Measurements from ENCODE around the gene CALD1. TPM values are rescaled to one million over a fixed set of nuclear protein-coding genes. Genes with fewer than 3 reads are reported as not detected.
A peak's percentile ranks its signal among the peaks of the same experiment; 100 is the strongest.

Gene CALD1
- 10 to 100 TPM; 10.8 to 20.0 TPM for total RNA-seq

GRCh38 chr7:134778941-134779740, at the start of gene CALD1:
Gene CALD1, plus strand, starts transcription at chr7:134779634. Its CDS starts 88,100 bp downstream, at chr7:134867734.
- no peaks in the 10 kb centered on the region for H3K27me3 Mint-ChIP-seq (ENCODE audit: low read depth)

GRCh38 chr7:134729895-134730294, 49.5 kb upstream of the CALD1 start:
- ATAC-seq (replicated peaks in 1 of 2) (no peak), DNase-seq (no peak)
- Mint-ChIP-seq H3K27me3 (ENCODE audit: low read depth) (no peaks in the 10 kb centered on the region), H3K4me1 (ENCODE audit: low read depth) (peaks cover 32% of the 10 kb centered on the region), H3K4me3 (no peak overlapping the region), H3K9me3 (peaks cover 2 to 7% of the 10 kb centered on the region in 2 donors), H3K27ac (peak overlapping the region; percentile 6), H3K36me3 (ENCODE audit: insufficient read depth in 2 of 2) (peaks cover 9 to 11% of the 10 kb centered on the region in 2 donors)

More at GRCh38 chr7:134778941-134779740, at the start of gene CALD1:
- Mint-ChIP-seq H3K4me3 (no peak within 1 kb of the TSS), H3K27ac (no peak within 1 kb of the TSS), H3K36me3 (ENCODE audit: insufficient read depth in 2 of 2) (no peaks in the 10 kb centered on the region), H3K4me1 (ENCODE audit: low read depth) (no peaks in the 10 kb centered on the region), H3K9me3 (no peaks in the 10 kb centered on the region)
- ATAC-seq (replicated peaks in 1 of 2): no peak
- DNase-seq: no peak

- Mint-ChIP-seq H3K9me3 (peaks cover 2 to 8% of the 10 kb centered on the region in 2 donors), H3K27me3 (ENCODE audit: low read depth) (no peaks in the 10 kb centered on the region), H3K4me3 (no peak overlapping the region), H3K4me1 (ENCODE audit: low read depth) (peaks cover 27% of the 10 kb centered on the region), H3K27ac (peak overlapping the region; percentile 6), H3K36me3 (ENCODE audit: insufficient read depth in 2 of 2) (peaks cover 9 to 11% of the 10 kb centered on the region in 2 donors)
- no peak for ATAC-seq (replicated peaks in 1 of 2)
- DNase-seq: no peak
These were observed 49.0 kb upstream of the CALD1 start for GRCh38 chr7:134730411-134730829.

GRCh38 chr7:134731616-134732015, 47.8 kb upstream of the CALD1 start:
- H3K36me3 Mint-ChIP-seq (ENCODE audit: insufficient read depth in 2 of 2): peaks cover 3 to 8% of the 10 kb centered on the region in 2 donors
- peaks cover 37% of the 10 kb centered on the region for H3K4me1 Mint-ChIP-seq (ENCODE audit: low read depth)
- no peaks in the 10 kb centered on the region for H3K27me3 Mint-ChIP-seq (ENCODE audit: low read depth)
- ATAC-seq (replicated peaks in 1 of 2) (peak; percentile 72 to 73), DNase-seq (no peak)
- H3K4me3 Mint-ChIP-seq: peak overlapping the region; percentile 40 to 79
- H3K27ac Mint-ChIP-seq: peak overlapping the region; percentile 93
- H3K9me3 Mint-ChIP-seq: peaks cover 2 to 8% of the 10 kb centered on the region in 2 donors

GRCh38 chr7:134732728-134733127, 46.7 kb upstream of the CALD1 start:
- no peak overlapping the region for H3K4me3 Mint-ChIP-seq
- peaks cover 2 to 6% of the 10 kb centered on the region in 2 donors for H3K9me3 Mint-ChIP-seq
- H3K27me3 Mint-ChIP-seq (ENCODE audit: low read depth): no peaks in the 10 kb centered on the region
- peak overlapping the region; percentile 27 for H3K27ac Mint-ChIP-seq
- no peak for ATAC-seq (replicated peaks in 1 of 2)
- DNase-seq: no peak
- H3K36me3 Mint-ChIP-seq (ENCODE audit: insufficient read depth in 2 of 2): peaks cover 7 to 9% of the 10 kb centered on the region in 2 donors
- H3K4me1 Mint-ChIP-seq (ENCODE audit: low read depth): peaks cover 48% of the 10 kb centered on the region

- Mint-ChIP-seq H3K9me3 (peaks cover 0 to 6% of the 10 kb centered on the region in 2 donors), H3K4me1 (ENCODE audit: low read depth) (peaks cover 42% of the 10 kb centered on the region), H3K4me3 (peak overlapping the region in 1 of 2 donors; percentile 5), H3K27ac (peak overlapping the region; percentile 19), H3K27me3 (ENCODE audit: low read depth) (no peaks in the 10 kb centered on the region), H3K36me3 (ENCODE audit: insufficient read depth in 2 of 2) (peaks cover 11 to 13% of the 10 kb centered on the region in 2 donors)
- DNase-seq: no peak
- no peak for ATAC-seq (replicated peaks in 1 of 2)
These were observed 43.1 kb upstream of the CALD1 start for GRCh38 chr7:134736381-134736780.

- Mint-ChIP-seq H3K4me3 (peak overlapping the region; percentile 50 to 82), H3K36me3 (ENCODE audit: insufficient read depth in 2 of 2) (peaks cover 11 to 12% of the 10 kb centered on the region in 2 donors), H3K27me3 (ENCODE audit: low read depth) (no peaks in the 10 kb centered on the region), H3K4me1 (ENCODE audit: low read depth) (peaks cover 40% of the 10 kb centered on the region), H3K9me3 (peaks cover 0 to 6% of the 10 kb centered on the region in 2 donors), H3K27ac (peak overlapping the region; percentile 99)
- ATAC-seq (replicated peaks in 1 of 2) (peak; percentile 96 to 97), DNase-seq (peak; percentile 62 to 66)
These were observed 41.7 kb upstream of the CALD1 start for GRCh38 chr7:134737566-134738345.

- H3K36me3 Mint-ChIP-seq (ENCODE audit: insufficient read depth in 2 of 2): peaks cover 11 to 12% of the 10 kb centered on the region in 2 donors
- peaks cover 52% of the 10 kb centered on the region for H3K4me1 Mint-ChIP-seq (ENCODE audit: low read depth)
- ATAC-seq (replicated peaks in 1 of 2) (no peak), DNase-seq (no peak)
- peaks cover 7% of the 10 kb centered on the region for H3K27me3 Mint-ChIP-seq (ENCODE audit: low read depth)
- no peak overlapping the region for H3K27ac Mint-ChIP-seq
- H3K4me3 Mint-ChIP-seq: no peak overlapping the region
- peaks cover 0 to 6% of the 10 kb centered on the region in 2 donors for H3K9me3 Mint-ChIP-seq
These were observed 40.1 kb upstream of the CALD1 start for GRCh38 chr7:134739362-134739761.

- peaks cover 0 to 3% of the 10 kb centered on the region in 2 donors for H3K9me3 Mint-ChIP-seq
- peaks cover 52% of the 10 kb centered on the region for H3K4me1 Mint-ChIP-seq (ENCODE audit: low read depth)
- peaks cover 7% of the 10 kb centered on the region for H3K27me3 Mint-ChIP-seq (ENCODE audit: low read depth)
- DNase-seq: no peak
- peaks cover 8 to 12% of the 10 kb centered on the region in 2 donors for H3K36me3 Mint-ChIP-seq (ENCODE audit: insufficient read depth in 2 of 2)
- no peak overlapping the region for H3K4me3 Mint-ChIP-seq
- ATAC-seq (replicated peaks in 1 of 2): no peak
- H3K27ac Mint-ChIP-seq: peak overlapping the region; percentile 6
These were observed 39.1 kb upstream of the CALD1 start for GRCh38 chr7:134740376-134740775.

GRCh38 chr7:134741907-134742635, 37.4 kb upstream of the CALD1 start:
- Mint-ChIP-seq H3K4me3 (no peak overlapping the region), H3K9me3 (peaks cover 0 to 3% of the 10 kb centered on the region in 2 donors), H3K36me3 (ENCODE audit: insufficient read depth in 2 of 2) (peaks cover 8 to 12% of the 10 kb centered on the region in 2 donors), H3K27me3 (ENCODE audit: low read depth) (peaks cover 7% of the 10 kb centered on the region), H3K27ac (peak overlapping the region; percentile 59), H3K4me1 (ENCODE audit: low read depth) (peaks cover 36% of the 10 kb centered on the region)
- ATAC-seq (replicated peaks in 1 of 2): no peak
- DNase-seq: no peak

- peaks cover 5 to 7% of the 10 kb centered on the region in 2 donors for H3K36me3 Mint-ChIP-seq (ENCODE audit: insufficient read depth in 2 of 2)
- no peak for ATAC-seq (replicated peaks in 1 of 2)
- H3K9me3 Mint-ChIP-seq: peaks cover 0 to 3% of the 10 kb centered on the region in 2 donors
- no peak overlapping the region for H3K4me3 Mint-ChIP-seq
- H3K27me3 Mint-ChIP-seq (ENCODE audit: low read depth): peaks cover 7% of the 10 kb centered on the region
- peaks cover 29% of the 10 kb centered on the region for H3K4me1 Mint-ChIP-seq (ENCODE audit: low read depth)
- no peak for DNase-seq
- no peak overlapping the region for H3K27ac Mint-ChIP-seq
These were observed 36.6 kb upstream of the CALD1 start for GRCh38 chr7:134742688-134743350.

- peak overlapping the region; percentile 24 for H3K27ac Mint-ChIP-seq
- peaks cover 3 to 5% of the 10 kb centered on the region in 2 donors for H3K36me3 Mint-ChIP-seq (ENCODE audit: insufficient read depth in 2 of 2)
These were observed 34.9 kb upstream of the CALD1 start for GRCh38 chr7:134744569-134744968.

More at GRCh38 chr7:134744569-134744968, 34.9 kb upstream of the CALD1 start:
- no peak for DNase-seq
- Mint-ChIP-seq H3K4me3 (no peak overlapping the region), H3K27me3 (ENCODE audit: low read depth) (peaks cover 7% of the 10 kb centered on the region), H3K4me1 (ENCODE audit: low read depth) (peaks cover 23% of the 10 kb centered on the region), H3K9me3 (peaks cover 0 to 3% of the 10 kb centered on the region in 2 donors)
- ATAC-seq (replicated peaks in 1 of 2): no peak
